GM20431 (cell line): Measurements from ENCODE around the gene GUCY2D.

ENCODE experiments used
- in situ Hi-C: fragments of 300-500 bp; cut with MseI, MboI; formaldehyde crosslinking; loops from one replicate; pipeline ENCODE4 v1.15.0; 2020; ENCODE audit warnings: low sequenced_read_pairs; ENCODE audit not compliant: unreplicated experiment

The GUCY2D gene

GRCh38 chr17:8039611-8040168 lies 37.3 kb downstream of the GUCY2D start:
- in situ Hi-C loops, result no loop called here

- in situ Hi-C loops, result no loop called here
Measured at GRCh38 chr17:8041249-8041928, 39.0 kb downstream of the GUCY2D start.

DNA sequence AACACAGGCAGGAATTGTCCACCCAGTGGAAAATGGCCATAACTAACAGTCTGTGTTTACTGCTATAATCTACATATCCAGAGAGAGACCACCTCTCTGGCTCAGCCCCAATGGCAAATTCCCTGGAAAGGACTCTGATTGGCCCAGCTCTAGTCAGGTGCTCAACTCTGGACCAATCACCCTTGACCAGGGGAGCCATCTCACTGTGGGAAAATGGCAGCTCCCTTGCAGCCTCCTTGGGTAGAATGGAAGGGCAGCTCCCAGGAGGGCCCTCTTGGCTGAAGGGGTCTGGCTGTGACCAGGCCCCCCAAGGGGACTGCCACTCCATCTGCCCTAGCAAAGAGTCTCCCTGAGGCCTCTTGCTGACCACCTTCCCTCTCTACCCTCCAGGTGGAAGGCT lies 39.6 kb downstream of the GUCY2D start:
- in situ Hi-C loops, result no loop called here

- in situ Hi-C loops, result no loop called here
Measured at GRCh38 chr17:8044819-8045810, 42.7 kb downstream of the GUCY2D start.

DNA sequence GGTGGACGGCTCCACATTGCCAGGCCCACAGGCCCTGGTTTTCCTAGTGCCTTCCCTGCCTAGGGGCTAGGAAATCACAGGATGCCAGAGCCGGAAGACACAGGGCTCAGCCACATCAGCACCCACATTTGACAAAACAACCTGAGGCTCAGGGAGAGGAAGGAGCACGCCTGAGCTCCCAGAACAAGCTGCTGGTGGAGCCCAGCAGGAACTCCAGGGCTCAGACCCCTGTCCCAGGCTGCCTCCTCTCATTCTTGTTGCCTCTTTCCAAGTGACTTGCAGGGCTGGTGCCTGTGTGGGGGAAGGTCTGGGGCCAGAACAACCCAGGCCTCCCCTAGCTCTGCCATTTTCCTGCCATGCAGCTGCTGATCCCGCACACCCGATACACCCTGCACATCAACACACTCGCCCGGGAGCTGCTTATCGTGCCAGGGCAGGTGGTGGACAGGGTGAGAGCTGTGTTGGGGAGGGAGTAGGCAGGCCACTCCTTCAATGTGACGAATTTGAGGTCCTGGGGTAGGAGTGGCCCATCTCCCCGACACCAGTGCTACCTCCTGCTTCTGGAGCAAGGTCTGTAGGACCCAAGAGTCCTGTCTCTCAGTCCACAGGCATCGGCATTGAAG lies 44.0 kb downstream of the GUCY2D start:
- in situ Hi-C loops, result no loop called here

DNA sequence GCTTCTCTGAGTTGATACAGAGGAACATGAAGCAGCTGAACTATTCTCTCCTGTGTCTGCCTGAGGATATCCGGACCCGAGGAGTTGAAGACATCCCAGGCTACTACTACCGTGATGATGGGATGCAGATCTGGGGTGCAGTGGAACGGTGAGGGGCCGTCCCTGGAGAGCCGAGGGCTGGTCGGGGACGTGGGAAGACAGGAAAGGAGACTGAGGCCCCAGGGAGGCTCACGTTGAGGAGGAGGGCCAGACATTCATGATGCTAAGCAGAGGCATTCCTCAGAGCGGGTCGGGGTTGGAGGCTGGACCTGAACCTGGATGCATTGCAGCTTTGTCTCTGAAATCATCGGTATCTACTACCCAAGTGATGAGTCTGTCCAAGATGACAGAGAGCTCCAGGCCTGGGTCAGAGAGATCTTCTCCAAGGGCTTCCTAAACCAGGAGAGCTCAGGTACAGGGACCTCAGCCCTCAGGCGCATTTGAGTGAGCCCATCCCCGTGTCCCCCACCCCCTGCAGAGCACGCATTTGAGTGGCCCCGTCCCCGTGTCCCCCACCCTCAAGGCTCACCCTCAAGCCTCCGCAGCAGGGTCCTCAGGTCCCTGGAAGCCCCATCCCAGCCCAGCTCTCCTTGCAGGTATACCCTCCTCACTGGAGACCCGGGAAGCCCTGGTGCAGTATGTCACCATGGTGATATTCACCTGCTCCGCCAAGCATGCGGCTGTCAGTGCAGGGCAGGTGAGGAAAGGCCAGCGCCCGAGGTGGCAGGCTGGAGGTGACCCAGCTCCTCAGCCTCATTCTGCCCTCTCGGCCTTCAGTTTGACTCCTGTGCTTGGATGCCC lies 44.7 kb downstream of the GUCY2D start:
- in situ Hi-C loops, result no loop called here

DNA sequence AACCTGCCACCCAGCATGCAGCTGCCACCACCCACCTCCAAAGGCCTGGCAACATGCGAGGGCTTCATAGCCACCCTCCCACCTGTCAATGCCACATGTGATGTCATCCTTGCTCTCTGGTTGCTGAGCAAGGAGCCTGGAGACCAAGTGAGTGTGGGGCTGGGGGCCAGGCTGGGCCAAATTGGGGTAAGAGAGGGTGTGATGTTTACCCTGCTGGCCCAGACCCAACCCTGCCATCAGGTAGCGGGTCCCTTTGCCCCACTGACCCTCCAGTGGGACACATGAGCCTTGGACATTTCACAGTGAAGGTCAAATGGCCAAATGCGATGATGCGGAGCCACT lies 45.3 kb downstream of the GUCY2D start:
- in situ Hi-C loops, result no loop called here

- in situ Hi-C loops, result no loop called here
Measured at GRCh38 chr17:8048236-8048635, 45.8 kb downstream of the GUCY2D start.

DNA sequence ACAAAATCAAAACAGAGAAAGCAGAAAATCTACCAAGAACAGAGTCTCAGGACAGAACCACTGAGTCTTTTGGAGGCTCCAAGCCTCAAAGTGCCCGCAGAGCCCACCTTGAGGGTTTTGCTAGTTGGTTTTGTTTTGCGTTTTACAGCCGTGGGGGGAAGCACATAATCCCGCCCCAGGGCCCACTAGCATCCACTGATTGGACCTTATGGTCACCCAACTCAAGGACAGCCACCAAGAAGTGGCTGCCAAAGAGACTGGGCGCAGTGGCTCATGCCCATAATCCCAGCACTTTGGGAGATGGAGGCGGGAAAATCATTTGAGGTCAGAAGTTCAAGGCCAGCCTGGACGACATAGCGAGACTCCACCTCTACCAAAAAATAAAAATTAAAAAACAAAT lies 46.3 kb downstream of the GUCY2D start:
- in situ Hi-C loops, result no loop called here

- in situ Hi-C loops, result no loop called here
Measured at GRCh38 chr17:8051831-8052230, 49.4 kb downstream of the GUCY2D start.

- in situ Hi-C loops, result no loop called here
Measured at GRCh38 chr17:8052256-8053252, 50.1 kb downstream of the GUCY2D start.

DNA sequence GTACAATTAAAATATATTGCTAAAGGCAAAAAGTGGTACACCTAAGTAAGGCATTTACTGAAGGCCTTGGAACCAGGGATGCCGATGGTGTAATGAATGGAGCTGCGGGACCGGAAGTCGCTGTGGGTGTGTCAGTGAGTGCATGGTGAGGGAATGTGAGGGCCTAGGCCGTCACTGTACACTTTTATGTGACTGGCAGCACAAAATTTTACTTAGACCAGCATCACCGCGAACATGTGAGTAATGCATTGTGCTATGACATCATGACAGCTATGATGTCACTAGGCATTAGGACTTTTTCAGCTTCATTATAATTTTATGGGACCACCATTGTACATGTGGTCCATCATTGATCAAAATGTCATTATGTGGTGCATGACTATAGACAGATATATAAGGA lies 51.2 kb downstream of the GUCY2D start:
- in situ Hi-C loops, result no loop called here

GRCh38 chr17:8055851-8056231 lies 53.4 kb downstream of the GUCY2D start:
- in situ Hi-C loops, result no loop called here

DNA sequence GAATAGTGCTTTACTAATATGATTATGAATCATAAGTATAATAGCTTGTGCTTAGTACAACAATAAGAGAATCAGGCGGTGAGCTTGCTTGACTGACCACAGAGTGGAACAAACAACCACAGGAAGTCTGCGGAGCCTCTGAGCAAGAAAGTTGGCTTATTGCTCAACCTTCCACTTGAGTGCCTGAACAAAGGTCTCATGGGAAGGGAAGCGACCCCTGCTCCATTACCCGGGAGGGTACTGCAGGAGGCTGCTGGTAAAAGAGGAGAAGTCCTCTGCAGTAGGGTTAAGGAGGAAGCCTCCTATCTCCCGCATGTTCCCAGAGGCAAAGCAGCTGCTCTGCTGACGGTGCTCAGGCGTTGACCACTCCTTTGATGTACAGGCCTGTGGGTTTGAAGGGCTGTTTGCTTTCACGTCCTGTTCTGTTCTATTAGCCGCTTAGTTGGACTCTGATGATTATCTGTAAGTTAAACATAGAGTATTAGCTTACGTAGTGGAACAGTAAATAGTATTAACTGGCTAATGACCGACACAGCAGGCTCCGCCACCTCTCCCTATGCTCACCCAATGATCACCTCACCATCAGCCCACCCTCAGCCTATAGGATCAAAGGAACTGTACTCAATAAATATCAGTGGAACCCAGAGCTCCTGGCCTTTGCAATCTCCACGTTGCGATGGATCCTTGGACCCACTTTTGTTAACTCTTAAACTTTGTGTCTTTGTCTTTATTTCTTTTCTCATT lies 54.0 kb downstream of the GUCY2D start:
- in situ Hi-C loops, result no loop called here

GRCh38 chr17:8056976-8057625 lies 54.7 kb downstream of the GUCY2D start:
- in situ Hi-C loops, result no loop called here

GRCh38 chr17:8057691-8058114 lies 55.3 kb downstream of the GUCY2D start:
- in situ Hi-C loops, result no loop called here

- in situ Hi-C loops, result no loop called here
Measured at GRCh38 chr17:8059131-8059530, 56.7 kb downstream of the GUCY2D start.
